Measurements from ENCODE around the gene DPP9. TPM values are rescaled to one million over a fixed set of nuclear protein-coding genes. Genes with fewer than 3 reads are reported as not detected.

The DPP9 gene
- total and polyA plus RNA-seq, 2 of the 13 experiments (the other 11 are each of a cell fraction or from before 2014, with no cell fraction given): 8.4 to 25.8 TPM

GRCh38 chr19:4768934-4769777 lies 45.5 kb upstream of the DPP9 start (continued):
- TF ChIP-seq TFE3 (CRISPR knock-in tag; IDR thresholded peaks at IDR 0.05) (peak; percentile 100), TBX3 (IDR thresholded peaks at IDR 0.05; ENCODE audit: borderline replicate concordance) (no peak), PHF20 (CRISPR knock-in tag; IDR thresholded peaks at IDR 0.05) (peak; percentile 93), HNF1A (IDR thresholded peaks at IDR 0.05; ENCODE audit: low read depth) (no peak), HNF1A (CRISPR knock-in tag; IDR thresholded peaks at IDR 0.05; ENCODE audit: borderline replicate concordance) (peak; percentile 93), HOMEZ (CRISPR knock-in tag; IDR thresholded peaks at IDR 0.05; ENCODE audit: low read depth) (peak; percentile 100), TSC22D2 (CRISPR knock-in tag; IDR thresholded peaks at IDR 0.05; ENCODE audit: borderline replicate concordance) (peak; percentile 100), POLR2AphosphoS2 (IDR thresholded peaks at IDR 0.05; ENCODE audit: low read depth, low read length) (no peak), NR2F2 (IDR thresholded peaks at IDR 0.05; ENCODE audit: borderline replicate concordance, low read depth) (peak; percentile 80), HNRNPL (IDR thresholded peaks at IDR 0.05; ENCODE audit: low read depth, low read length) (no peak), RARA (CRISPR knock-in tag; IDR thresholded peaks at IDR 0.05) (peak; percentile 98), POGK (CRISPR knock-in tag; conservative IDR thresholded peaks at IDR 0.05) (peak; percentile 100), ZNF841 (CRISPR knock-in tag; IDR thresholded peaks at IDR 0.05; ENCODE audit: borderline replicate concordance) (peak; percentile 100), BRD4 (CRISPR knock-in tag; IDR thresholded peaks at IDR 0.05) (peak; percentile 67), ZNF205 (CRISPR knock-in tag; IDR thresholded peaks at IDR 0.05) (peak; percentile 100), FIP1L1 (IDR thresholded peaks at IDR 0.05; ENCODE audit: borderline replicate concordance, insufficient read depth, low read depth, low read length) (no peak), KDM1A (CRISPR knock-in tag; IDR thresholded peaks at IDR 0.05) (peak; percentile 88), ZNF639 (CRISPR knock-in tag; conservative IDR thresholded peaks at IDR 0.05) (peak; percentile 100), NRL (CRISPR knock-in tag; IDR thresholded peaks at IDR 0.05; ENCODE audit: borderline replicate concordance) (peak; percentile 100)
